Measurements from ENCODE around the gene DRAM2. TPM values are rescaled to one million over a fixed set of nuclear protein-coding genes. Genes with fewer than 3 reads are reported as not detected.

The DRAM2 gene
- total and polyA plus RNA-seq, 9 of the 15 experiments (the other 6 are each of a cell fraction or from before 2014, with no cell fraction given) = 29.0 to 161 (median 53.5) TPM

DNA sequence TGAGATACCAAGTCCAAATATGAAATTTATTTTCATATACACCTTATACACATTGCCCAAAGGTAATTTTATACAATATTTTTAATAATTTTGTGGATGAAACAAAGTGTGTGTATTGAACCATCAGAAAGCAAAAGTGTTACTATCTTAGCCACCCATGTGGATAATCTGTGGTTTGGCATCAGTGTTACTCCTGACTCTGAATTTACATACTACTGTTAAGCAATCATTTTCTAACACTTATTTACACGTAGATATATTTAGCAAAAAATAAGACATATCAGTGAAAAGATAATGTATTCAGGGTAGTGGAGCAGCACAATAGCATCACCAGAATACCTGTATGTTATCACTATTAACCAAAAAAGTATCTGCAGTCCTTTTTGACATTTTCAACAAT lies 36.8 kb upstream of the DRAM2 start:
- 67% methylated on average over 1 of the region's 1 CpG for WGBS (ENCODE audit: insufficient coverage, low coverage, missing lambda C conversion rate)
- CTCF ChIA-PET (ENCODE audit: low intra/inter-chr PET ratio) = no interaction called here
- Histone ChIP-seq H3K9me1 (ENCODE audit: control insufficient read depth, insufficient read depth, low read length) (no peaks in the 10 kb centered on the region), H3K9me3 (replicated peaks; ENCODE audit: control insufficient read depth, insufficient read depth, low read depth, low read length) (no peaks in the 10 kb centered on the region), H3K4me3 (no peak overlapping the region), H4K20me1 (replicated peaks; ENCODE audit: control insufficient read depth, insufficient read depth, low read length) (no peaks in the 10 kb centered on the region), H3K4me1 (replicated peaks in 1 of 2; ENCODE audit: control insufficient read depth in 2 of 2, insufficient read depth in 2 of 2, low read length in 2 of 2) (peaks cover 0 to 9% of the 10 kb centered on the region in 2 experiments; a peak in 2 of 5 replicates), H3K36me3 (ENCODE audit: control insufficient read depth, insufficient read depth, low read length) (peaks cover 64% of the 10 kb centered on the region), H2AFZ (ENCODE audit: low read depth, low read length) (no peak overlapping the region), H3K27me3 (ENCODE audit: control insufficient read depth in 2 of 2, insufficient read depth in 2 of 2, low read length in 2 of 2) (no peaks in the 10 kb centered on the region), H3K4me2 (ENCODE audit: insufficient read depth, low read length) (no peak overlapping the region), H3K79me2 (ENCODE audit: control insufficient read depth, insufficient read depth, low read length) (no peaks in the 10 kb centered on the region), H3K9ac (ENCODE audit: insufficient read depth in 1 of 2, low read depth in 2 of 2, low read length in 2 of 2) (no peak overlapping the region), H3K27ac (ENCODE audit: extremely low read depth, low read depth, low read length) (no peak overlapping the region)
- POLR2A ChIA-PET = no interaction called here
- no TSS peak for BruUV-seq (replicated peaks)
- TF ChIP-seq SMARCA5 (IDR thresholded peaks at IDR 0.05) = no peak
- no peak for TF ChIP-seq CEBPG (CRISPR knock-in tag; IDR thresholded peaks at IDR 0.05)
- 0 out of 4 replicates have a peak, but pooled peaks of 1 of the 2 experiments have one; percentile 17 for TF ChIP-seq CEBPG (tag; conservative IDR thresholded peaks at IDR 0.05 in 1 of 2, IDR thresholded peaks at IDR 0.05 in 1 of 2)
- DNase-seq (ENCODE audit: extremely low read depth in 1 of 4, low spot score in 3 of 4) (no peak), FAIRE-seq (no peak), ATAC-seq (no peak)
- in situ Hi-C loops (cut with MboI) (no loop called here), intact Hi-C loops (cut with micrococcal nuclease) (no loop called here)

DNA sequence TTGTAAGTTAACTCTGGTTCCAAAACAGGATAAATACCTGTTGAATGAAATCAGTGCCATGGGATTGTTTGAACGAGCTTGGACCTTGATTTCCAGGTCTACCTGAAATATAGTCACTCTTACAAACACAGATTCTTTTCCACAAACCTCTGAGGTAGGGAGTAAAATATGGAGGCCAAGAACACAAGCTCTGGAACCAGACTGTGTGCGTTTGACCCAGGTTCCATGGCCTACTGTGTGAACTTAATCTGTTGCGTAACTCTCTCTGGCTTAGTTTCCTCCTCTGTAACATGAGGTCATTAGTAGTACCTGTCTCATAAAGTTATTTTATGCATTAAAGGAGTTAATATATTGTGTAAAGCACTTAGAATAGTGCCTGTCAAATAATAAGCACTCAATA lies 35.5 kb upstream of the DRAM2 start:
- H3K9ac ChIP-seq (ENCODE audit: insufficient read depth in 1 of 2, low read depth in 2 of 2, low read length in 2 of 2) = no peak overlapping the region
- intact Hi-C loops (cut with micrococcal nuclease) = no loop called here
- no peaks in the 10 kb centered on the region for H4K20me1 ChIP-seq (replicated peaks; ENCODE audit: control insufficient read depth, insufficient read depth, low read length)
- CTCF ChIA-PET (ENCODE audit: low intra/inter-chr PET ratio) = no interaction called here
- in situ Hi-C loops (cut with MboI) = no loop called here
- no peaks in the 10 kb centered on the region for H3K9me3 ChIP-seq (replicated peaks; ENCODE audit: control insufficient read depth, insufficient read depth, low read depth, low read length)
- no peak for FAIRE-seq
- H2AFZ ChIP-seq (ENCODE audit: low read depth, low read length) = no peak overlapping the region
- no peak for DNase-seq (ENCODE audit: extremely low read depth in 1 of 4, low spot score in 3 of 4)
- peaks cover 73% of the 10 kb centered on the region for H3K36me3 ChIP-seq (ENCODE audit: control insufficient read depth, insufficient read depth, low read length)
- no peaks in the 10 kb centered on the region for H3K27me3 ChIP-seq (ENCODE audit: control insufficient read depth in 2 of 2, insufficient read depth in 2 of 2, low read length in 2 of 2)
- no peak for ATAC-seq
- TF ChIP-seq CEBPB (tag; IDR thresholded peaks at IDR 0.05) = peak; percentile 86
- no peak for TF ChIP-seq THRAP3 (IDR thresholded peaks at IDR 0.05; ENCODE audit: borderline replicate concordance)
- no peak for TF ChIP-seq CEBPG (CRISPR knock-in tag; IDR thresholded peaks at IDR 0.05)
- TF ChIP-seq CEBPG (tag; conservative IDR thresholded peaks at IDR 0.05 in 1 of 2, IDR thresholded peaks at IDR 0.05 in 1 of 2) = peak; percentile 55 to 84; a peak in 3 of 4 replicates
- TF ChIP-seq ZNF589 (CRISPR knock-in tag; IDR thresholded peaks at IDR 0.05; ENCODE audit: low read depth) = no peak
- no peak for TF ChIP-seq RB1 (IDR thresholded peaks at IDR 0.05; ENCODE audit: low read depth)
- POLR2A ChIA-PET = no interaction called here
- peaks cover 0 to 9% of the 10 kb centered on the region in 2 experiments; a peak in 2 of 5 replicates for H3K4me1 ChIP-seq (replicated peaks in 1 of 2; ENCODE audit: control insufficient read depth in 2 of 2, insufficient read depth in 2 of 2, low read length in 2 of 2)
- H3K4me3 ChIP-seq = no peak overlapping the region
- 91% methylated on average over 3 of the region's 3 CpGs for WGBS (ENCODE audit: insufficient coverage, low coverage, missing lambda C conversion rate)
- no TSS peak for BruUV-seq (replicated peaks)
- H3K27ac ChIP-seq (ENCODE audit: extremely low read depth, low read depth, low read length) = no peak overlapping the region
- no peaks in the 10 kb centered on the region for H3K9me1 ChIP-seq (ENCODE audit: control insufficient read depth, insufficient read depth, low read length)
- H3K4me2 ChIP-seq (ENCODE audit: insufficient read depth, low read length) = no peak overlapping the region
- H3K79me2 ChIP-seq (ENCODE audit: control insufficient read depth, insufficient read depth, low read length) = no peaks in the 10 kb centered on the region

Measured in K562 (cell line).